WTC11 (cell line): ENCODE data around the gene LAMTOR5. TPM values are rescaled to one million over a fixed set of nuclear protein-coding genes. Genes with fewer than 3 reads are reported as not detected.
"Not testable (repeated sequence)": the region's sequence is repeated elsewhere in the genome, so short reads cannot be mapped to it uniquely, and the experiment has no call there.

ENCODE experiments used
- ATAC-seq: fragments of 200-7000 bp; cut with Tn5 transposase; 2 replicates; pipeline ENCODE4 v1.10.0; 2021; ENCODE audit warnings: mild to moderate bottlenecking, moderate library complexity
- CTCF ChIA-PET: fragments of 300-600 bp; sonication (Branson Sonifier 250); formaldehyde crosslinking; loops from one replicate; lab custom pipeline; 2021; ENCODE audit warnings: antibody characterized with exemption; lab: Charles Lee
- POLR2A ChIA-PET: fragments of 350-600 bp; sonication (Branson Sonifier 250); formaldehyde crosslinking; loops from one replicate; lab custom pipeline; 2021; ENCODE audit warnings: antibody characterized with exemption; lab: Charles Lee
- DNase-seq: peaks from one replicate; pipeline ENCODE4 v3.0.0; 2021; ENCODE audit warnings: low spot score
- H3K27ac Mint-ChIP-seq: 2 replicates; pipeline ENCODE4 v1.8.0; 2021; ENCODE audit warnings: mixed read lengths
- H3K27me3 Mint-ChIP-seq: 2 replicates; pipeline ENCODE4 v1.8.0; 2021; ENCODE audit warnings: low read depth, mild to moderate bottlenecking, moderate library complexity, mixed read lengths
- H3K36me3 Mint-ChIP-seq: 2 replicates; pipeline ENCODE4 v1.8.0; 2021; ENCODE audit warnings: mixed read lengths
- H3K4me1 Mint-ChIP-seq: 2 replicates; pipeline ENCODE4 v1.8.0; 2022; ENCODE audit warnings: mixed read lengths
- H3K4me3 Mint-ChIP-seq: 2 replicates; pipeline ENCODE4 v1.8.0; 2021; ENCODE audit warnings: mild to moderate bottlenecking, moderate library complexity, mixed read lengths
- H3K9me3 Mint-ChIP-seq: 2 replicates; pipeline ENCODE4 v1.8.0; 2021; ENCODE audit warnings: mixed read lengths
- ARID4B ChIP-seq: sonication (generic); formaldehyde crosslinking; IDR thresholded peaks from 2 replicates; pipeline ENCODE4 v1.8.0; 2023; ENCODE audit warnings: missing genetic modification reagents, mild to moderate bottlenecking, borderline replicate concordance
- ATF2 ChIP-seq: sonication (generic); formaldehyde crosslinking; IDR thresholded peaks from 2 replicates; pipeline ENCODE4 v1.8.1; 2022; ENCODE audit warnings: low read depth, missing genetic modification reagents, borderline replicate concordance
- ATF6 ChIP-seq: sonication (generic); formaldehyde crosslinking; IDR thresholded peaks from 2 replicates; pipeline ENCODE4 v1.8.1; 2023; ENCODE audit warnings: mild to moderate bottlenecking, missing genetic modification reagents
- EMX1 ChIP-seq: fragments of 250-450 bp; sonication (Bioruptor Pico); IDR thresholded peaks from 2 replicates; pipeline ENCODE4 v1.8.0; 2021; ENCODE audit warnings: mild to moderate bottlenecking
- ERG ChIP-seq: fragments of 250-450 bp; sonication (Bioruptor Pico); IDR thresholded peaks from 2 replicates; pipeline ENCODE4 v1.8.0; 2021; ENCODE audit warnings: mild to moderate bottlenecking
- ETV6 ChIP-seq: sonication (generic); formaldehyde crosslinking; IDR thresholded peaks from 2 replicates; pipeline ENCODE4 v1.8.1; 2022; ENCODE audit warnings: mild to moderate bottlenecking, missing genetic modification reagents
- FOXK1 ChIP-seq: sonication (generic); formaldehyde crosslinking; IDR thresholded peaks from 2 replicates; pipeline ENCODE4 v1.8.0; 2022; ENCODE audit warnings: mild to moderate bottlenecking, moderate library complexity, missing genetic modification reagents
- GABPB1 ChIP-seq: sonication (generic); formaldehyde crosslinking; IDR thresholded peaks from 2 replicates; pipeline ENCODE4 v1.8.1; 2023; ENCODE audit warnings: mild to moderate bottlenecking, missing genetic modification reagents
- GTF2I ChIP-seq: fragments of 250-450 bp; sonication (Bioruptor Pico); conservative IDR thresholded peaks from 2 replicates; pipeline ENCODE4 v1.4.0; 2021; ENCODE audit warnings: mild to moderate bottlenecking
- MAX ChIP-seq: sonication (generic); formaldehyde crosslinking; IDR thresholded peaks from 2 replicates; pipeline ENCODE4 v1.8.0; 2022; ENCODE audit warnings: mild to moderate bottlenecking, missing genetic modification reagents
- MYBL2 ChIP-seq: sonication (generic); formaldehyde crosslinking; IDR thresholded peaks from 2 replicates; pipeline ENCODE4 v1.8.1; 2023; ENCODE audit warnings: mild to moderate bottlenecking, moderate library complexity, missing genetic modification reagents
- NR2C2 ChIP-seq: sonication (generic); formaldehyde crosslinking; IDR thresholded peaks from 2 replicates; pipeline ENCODE4 v1.8.0; 2022; ENCODE audit warnings: mild to moderate bottlenecking, missing genetic modification reagents
- NR3C1 ChIP-seq: sonication (generic); formaldehyde crosslinking; conservative IDR thresholded peaks from 2 replicates; pipeline ENCODE4 v1.8.1; 2023; ENCODE audit warnings: low read depth, mild to moderate bottlenecking, missing genetic modification reagents
- RELA ChIP-seq: sonication (generic); formaldehyde crosslinking; IDR thresholded peaks from 2 replicates; pipeline ENCODE4 v1.8.1; 2022; ENCODE audit warnings: missing genetic modification reagents, mild to moderate bottlenecking, borderline replicate concordance
- RORB ChIP-seq: fragments of 250-450 bp; sonication (Bioruptor Pico); IDR thresholded peaks from 2 replicates; pipeline ENCODE4 v1.9.0; 2021; ENCODE audit warnings: mild to moderate bottlenecking
- TEAD1 ChIP-seq: sonication (generic); formaldehyde crosslinking; IDR thresholded peaks from 2 replicates; pipeline ENCODE4 v1.8.0; 2022; ENCODE audit warnings: mild to moderate bottlenecking, missing genetic modification reagents
- ZNF423 ChIP-seq: fragments of 250-450 bp; sonication (Bioruptor Pico); IDR thresholded peaks from 2 replicates; pipeline ENCODE4 v2.1.2; 2022; ENCODE audit warnings: mild to moderate bottlenecking, moderate library complexity
- total RNA-seq: library from RNA; stranded (reverse); gene quantifications from 3 replicates; pipeline ENCODE4 v1.2.3, GENCODE V29; 2021

The LAMTOR5 gene
- total RNA-seq, 1 experiment from 2014 or later, result 76.0 TPM

GRCh38 chr1:110440877-110441276 is 33.4 kb upstream of the LAMTOR5 start:
- ATAC-seq (no peak), DNase-seq (no peak)
- H3K9me3 Mint-ChIP-seq, result no peaks in the 10 kb centered on the region
- 0 out of 2 replicates have a peak, but pooled peaks cover 3% of the 10 kb centered on the region for H3K4me1 Mint-ChIP-seq
- no peak overlapping the region for H3K27ac Mint-ChIP-seq
- POLR2A ChIA-PET, result no interaction called here
- CTCF ChIA-PET, result interaction anchor here (1.2 to 1.6 kb wide), 3 partner anchors 14 to 244 kb away, joined by 3 to 6 read pairs (median 4); no protein-coding TSS in a partner anchor
- no peaks in the 10 kb centered on the region for H3K36me3 Mint-ChIP-seq
- no peak for TF ChIP-seq ATF2 (CRISPR knock-in tag)
- TF ChIP-seq, all 79 proteins: peak for 0
- H3K27me3 Mint-ChIP-seq, result no peaks in the 10 kb centered on the region
- H3K4me3 Mint-ChIP-seq, result no peak overlapping the region

- POLR2A ChIA-PET, H3K9me3 Mint-ChIP-seq, H3K4me1 Mint-ChIP-seq, H3K27me3 Mint-ChIP-seq, H3K27ac Mint-ChIP-seq, H3K36me3 Mint-ChIP-seq, H3K4me3 Mint-ChIP-seq, ATAC-seq, DNase-seq: not testable (repeated sequence)
- CTCF ChIA-PET, result interaction anchor here (1.5 kb wide), 1 partner anchor 15 kb away, joined by 6 read pairs; no protein-coding TSS in a partner anchor
Measured at GRCh38 chr1:110439873-110440272, 32.4 kb upstream of the LAMTOR5 start.

GRCh38 chr1:110438893-110439292 is 31.4 kb upstream of the LAMTOR5 start:
- no peak overlapping the region for H3K27ac Mint-ChIP-seq
- peaks cover 8% of the 10 kb centered on the region for H3K4me1 Mint-ChIP-seq
- ATAC-seq, result no peak
- H3K36me3 Mint-ChIP-seq, result no peaks in the 10 kb centered on the region
- TF ChIP-seq EMX1 (CRISPR knock-in tag) (no peak), TEAD1 (CRISPR knock-in tag) (no peak), MAX (CRISPR knock-in tag) (no peak), NR2C2 (CRISPR knock-in tag) (no peak), FOXK1 (CRISPR knock-in tag) (no peak), ETV6 (CRISPR knock-in tag) (no peak), ARID4B (CRISPR knock-in tag) (no peak), MYBL2 (CRISPR knock-in tag) (no peak), RORB (CRISPR knock-in tag) (no peak), ZNF423 (no peak), NR3C1 (no peak), ATF6 (CRISPR knock-in tag) (no peak), RELA (CRISPR knock-in tag) (no peak), GTF2I (CRISPR knock-in tag) (no peak), GABPB1 (CRISPR knock-in tag) (no peak), ERG (CRISPR knock-in tag) (no peak)
- no peak overlapping the region for H3K4me3 Mint-ChIP-seq
- DNase-seq, result no peak
- H3K9me3 Mint-ChIP-seq, result no peaks in the 10 kb centered on the region
- POLR2A ChIA-PET, result interaction anchor here (0.6 kb wide), 1 partner anchor 13 kb away, joined by 3 read pairs; no protein-coding TSS in a partner anchor
- CTCF ChIA-PET, result interaction anchor here (1.6 to 3.4 kb wide), 2 partner anchors 22 to 26 kb away, joined by 8 to 20 read pairs; no protein-coding TSS in a partner anchor
- H3K27me3 Mint-ChIP-seq, result no peaks in the 10 kb centered on the region

- DNase-seq, H3K4me3 Mint-ChIP-seq, H3K36me3 Mint-ChIP-seq, POLR2A ChIA-PET, ATAC-seq, H3K9me3 Mint-ChIP-seq, H3K27me3 Mint-ChIP-seq, H3K27ac Mint-ChIP-seq: not testable (repeated sequence)
- CTCF ChIA-PET, result interaction anchor here (1.5 to 3.4 kb wide), 5 partner anchors 17 to 58 kb away, joined by 3 to 20 read pairs (median 8); no protein-coding TSS in a partner anchor
- peaks cover 12% of the 10 kb centered on the region for H3K4me1 Mint-ChIP-seq
Measured at GRCh38 chr1:110437645-110438299, 30.3 kb upstream of the LAMTOR5 start.
